ENCODE measurements around the gene SLC6A12. TPM values are rescaled to one million over a fixed set of nuclear protein-coding genes. Genes with fewer than 3 reads are reported as not detected.

The SLC6A12 gene
- total and polyA plus RNA-seq, 2 donors (not counting 3 experiments of a cell fraction or from before 2014, with no cell fraction given) = not detected

DNA sequence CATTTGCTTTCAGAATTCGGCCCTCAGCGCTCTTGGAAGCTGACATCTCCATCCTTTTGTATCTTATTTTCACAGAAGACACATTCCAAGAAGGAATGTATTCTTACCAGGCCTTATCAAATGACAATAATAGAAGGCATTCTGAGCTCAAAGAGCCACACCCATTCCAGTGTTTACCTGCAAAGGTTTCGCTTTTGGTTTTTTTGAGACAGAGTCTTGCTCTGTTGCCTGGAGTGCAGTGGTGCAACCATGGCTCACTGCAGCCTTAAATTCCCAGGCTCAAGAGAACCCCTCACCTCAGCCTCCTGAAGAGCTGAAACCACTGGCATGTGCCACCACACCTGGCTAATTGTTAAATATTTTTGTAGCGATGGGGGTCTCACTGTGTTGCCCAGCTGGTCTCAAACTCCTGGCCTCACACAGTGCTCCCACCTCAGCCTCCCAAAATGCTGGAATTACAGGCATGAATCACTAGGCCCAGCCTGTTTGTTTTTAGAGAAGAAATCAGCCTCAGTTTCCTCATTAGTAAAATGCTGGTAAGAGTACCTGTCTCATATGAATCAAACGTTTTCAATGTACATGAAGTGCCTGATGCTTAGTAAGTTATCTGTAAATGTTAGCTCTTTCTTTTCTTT is 69.2 kb downstream of the SLC6A12 start:
- ChIA-PET CTCF (interaction anchor here (1.2 kb wide), 1 partner anchor 8 kb away, joined by 3 read pairs; no protein-coding TSS in a partner anchor), POLR2A (no interaction called here)
- no peaks in the 10 kb centered on the region for H3K36me3 ChIP-seq (ENCODE audit: control insufficient read depth in 2 of 2, extremely low read depth in 1 of 2, insufficient read depth in 2 of 2, low read length in 2 of 2)
- no peaks in the 10 kb centered on the region for H3K9me3 ChIP-seq (replicated peaks; ENCODE audit: control insufficient read depth, insufficient read depth, low read length)
- H3K9me1 ChIP-seq (replicated peaks; ENCODE audit: control insufficient read depth, extremely low read depth, insufficient read depth, low read length) = no peaks in the 10 kb centered on the region
- intact Hi-C loops (cut with micrococcal nuclease) (no loop called here), dilution Hi-C loops (cut with MboI; ENCODE audit: extremely low pct_ligation_motif_present, low sequenced_read_pairs) (no loop called here)
- no peak for TF ChIP-seq FOS (IDR thresholded peaks at IDR 0.05; ENCODE audit: borderline replicate concordance, insufficient read depth, low read length)
- TF ChIP-seq MYC (IDR thresholded peaks at IDR 0.05; ENCODE audit: low read depth, low read length) = no peak
- TF ChIP-seq, protein P1, sequence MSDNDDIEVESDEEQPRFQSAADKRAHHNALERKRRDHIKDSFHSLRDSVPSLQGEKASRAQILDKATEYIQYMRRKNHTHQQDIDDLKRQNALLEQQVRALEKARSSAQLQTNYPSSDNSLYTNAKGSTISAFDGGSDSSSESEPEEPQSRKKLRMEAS (IDR thresholded peaks at IDR 0.05; ENCODE audit: insufficient read depth, insufficient read length) = no peak
- no peak for TF ChIP-seq JUN (IDR thresholded peaks at IDR 0.05; ENCODE audit: borderline replicate concordance, insufficient read depth, insufficient read length, low read depth)
- TF ChIP-seq POLR2A (IDR thresholded peaks at IDR 0.05; ENCODE audit: low read depth, low read length) = no peak
- TF ChIP-seq POLR2AphosphoS5 (IDR thresholded peaks at IDR 0.05; ENCODE audit: insufficient read depth, low read depth, low read length) = no peak
- TF ChIP-seq, protein P2, sequence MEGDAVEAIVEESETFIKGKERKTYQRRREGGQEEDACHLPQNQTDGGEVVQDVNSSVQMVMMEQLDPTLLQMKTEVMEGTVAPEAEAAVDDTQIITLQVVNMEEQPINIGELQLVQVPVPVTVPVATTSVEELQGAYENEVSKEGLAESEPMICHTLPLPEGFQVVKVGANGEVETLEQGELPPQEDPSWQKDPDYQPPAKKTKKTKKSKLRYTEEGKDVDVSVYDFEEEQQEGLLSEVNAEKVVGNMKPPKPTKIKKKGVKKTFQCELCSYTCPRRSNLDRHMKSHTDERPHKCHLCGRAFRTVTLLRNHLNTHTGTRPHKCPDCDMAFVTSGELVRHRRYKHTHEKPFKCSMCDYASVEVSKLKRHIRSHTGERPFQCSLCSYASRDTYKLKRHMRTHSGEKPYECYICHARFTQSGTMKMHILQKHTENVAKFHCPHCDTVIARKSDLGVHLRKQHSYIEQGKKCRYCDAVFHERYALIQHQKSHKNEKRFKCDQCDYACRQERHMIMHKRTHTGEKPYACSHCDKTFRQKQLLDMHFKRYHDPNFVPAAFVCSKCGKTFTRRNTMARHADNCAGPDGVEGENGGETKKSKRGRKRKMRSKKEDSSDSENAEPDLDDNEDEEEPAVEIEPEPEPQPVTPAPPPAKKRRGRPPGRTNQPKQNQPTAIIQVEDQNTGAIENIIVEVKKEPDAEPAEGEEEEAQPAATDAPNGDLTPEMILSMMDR (IDR thresholded peaks at IDR 0.05; ENCODE audit: extremely low read depth in 1 of 2, insufficient read depth in 1 of 2, low read depth in 1 of 2, low read length in 2 of 2) = no peak
- TF ChIP-seq EZH2 (IDR thresholded peaks at IDR 0.05; ENCODE audit: borderline replicate concordance, low read depth, low read length, severe bottlenecking) = no peak
- TF ChIP-seq GATA2 (IDR thresholded peaks at IDR 0.05; ENCODE audit: insufficient read depth, insufficient read length, low read depth, low read length) = no peak
- peaks cover 18 to 22% of the 10 kb centered on the region in 2 experiments for H3K27me3 ChIP-seq (ENCODE audit: control insufficient read depth in 2 of 2, insufficient read depth in 2 of 2, low read length in 2 of 2)
- no peaks in the 10 kb centered on the region for H3K79me2 ChIP-seq (ENCODE audit: control insufficient read depth, insufficient read depth, low read length)
- H4K20me1 ChIP-seq (replicated peaks; ENCODE audit: control insufficient read depth, extremely low read depth, insufficient read depth, low read length) = no peaks in the 10 kb centered on the region
- no peak overlapping the region for H2AFZ ChIP-seq (ENCODE audit: low read depth, low read length)
- no peak overlapping the region for H3K27ac ChIP-seq (ENCODE audit: insufficient read depth, low read depth, low read length)
- no peak overlapping the region for H3K4me3 ChIP-seq (replicated peaks in 1 of 3; ENCODE audit: insufficient read depth in 1 of 3, low read depth in 1 of 3, low read length in 3 of 3)
- H3K4me2 ChIP-seq (ENCODE audit: insufficient read depth, low read length) = no peak overlapping the region
- no peaks in the 10 kb centered on the region for H3K4me1 ChIP-seq (ENCODE audit: control insufficient read depth, extremely low read depth, insufficient read depth, low read length)
- DNase-seq (ENCODE audit: low read depth, low spot score) (no peak), FAIRE-seq (no peak)
- no peak overlapping the region for H3K9ac ChIP-seq (replicated peaks; ENCODE audit: extremely low read depth, insufficient read depth, low read length)
- BruUV-seq (replicated peaks) = no TSS peak

Data from endothelial cell of umbilical vein (primary cell).